Colon (tissue), 2 donors: ENCODE measurements around the gene STK38L.
"Not testable (repeated sequence)": the region's sequence is repeated elsewhere in the genome, so short reads cannot be mapped to it uniquely, and the experiment has no call there.

Experiments
- FAIRE-seq: peaks from 2 replicates; lab custom pipeline; 2012; peaks lifted over from hg19 to GRCh38; lab: Jason Lieb, UNC
- donor health status: control.
- donor health status: control.

The STK38L gene

DNA sequence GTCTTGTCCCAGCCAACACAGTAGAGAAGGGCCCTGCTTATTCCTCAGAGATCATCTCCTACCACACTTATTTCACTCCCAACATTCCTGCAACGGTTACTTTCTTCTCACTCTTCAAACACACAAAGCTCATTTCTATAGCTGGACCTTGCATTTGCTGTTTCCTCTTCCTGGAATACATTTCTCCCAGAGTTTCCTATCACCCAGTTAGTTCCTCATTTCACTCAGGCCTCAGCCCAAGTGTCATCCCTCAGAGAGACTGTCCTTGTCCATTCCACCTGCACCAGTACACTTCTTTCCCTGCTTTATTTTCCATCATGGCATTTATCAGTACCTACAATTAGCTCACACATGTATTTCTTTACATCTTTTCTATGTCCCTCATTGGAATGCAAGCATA lies 14.7 kb upstream of the STK38L start:
- no peak for FAIRE-seq

- FAIRE-seq, result not testable (repeated sequence)
These were observed 12.7 kb upstream of the STK38L start for GRCh38 chr12:27231374-27231773.

DNA sequence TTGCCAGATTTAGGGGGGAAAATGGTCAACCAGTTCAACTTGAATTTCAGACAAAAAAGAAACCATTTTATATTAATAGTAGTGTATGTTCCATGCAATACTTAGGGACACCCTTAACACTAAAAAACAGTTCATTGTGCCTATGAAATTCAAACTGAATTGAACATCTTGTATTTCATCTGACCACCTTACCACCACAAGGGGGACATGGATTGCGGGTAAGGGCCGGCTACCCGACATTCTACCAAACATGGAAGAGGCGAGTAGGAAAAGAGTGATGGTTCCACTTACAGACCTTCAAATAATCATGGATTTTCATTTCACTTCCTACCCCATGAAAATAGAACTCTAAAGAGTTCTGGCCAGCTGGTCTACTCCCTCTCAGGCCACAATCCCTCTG lies 10.3 kb upstream of the STK38L start:
- no peak for FAIRE-seq

DNA sequence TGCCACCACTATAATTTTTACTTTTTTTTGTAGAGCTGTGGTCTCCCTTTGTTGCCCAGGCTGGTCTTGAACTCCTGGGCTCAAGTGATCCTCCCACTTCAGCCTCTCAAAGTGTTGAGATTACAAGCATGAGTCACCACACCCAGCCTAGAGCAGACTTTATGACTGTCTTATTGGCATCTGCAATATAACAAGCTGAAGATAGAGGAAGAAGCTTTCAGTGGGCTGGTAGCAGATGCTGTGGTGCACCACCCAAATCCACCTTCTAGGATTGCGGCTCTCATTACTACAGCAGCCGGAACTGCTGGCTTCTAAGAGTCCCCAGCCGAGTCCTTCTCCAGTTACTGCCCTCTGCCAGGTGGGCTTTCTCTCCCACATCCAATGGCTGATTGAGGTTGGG lies 7.6 kb upstream of the STK38L start:
- no peak for FAIRE-seq

DNA sequence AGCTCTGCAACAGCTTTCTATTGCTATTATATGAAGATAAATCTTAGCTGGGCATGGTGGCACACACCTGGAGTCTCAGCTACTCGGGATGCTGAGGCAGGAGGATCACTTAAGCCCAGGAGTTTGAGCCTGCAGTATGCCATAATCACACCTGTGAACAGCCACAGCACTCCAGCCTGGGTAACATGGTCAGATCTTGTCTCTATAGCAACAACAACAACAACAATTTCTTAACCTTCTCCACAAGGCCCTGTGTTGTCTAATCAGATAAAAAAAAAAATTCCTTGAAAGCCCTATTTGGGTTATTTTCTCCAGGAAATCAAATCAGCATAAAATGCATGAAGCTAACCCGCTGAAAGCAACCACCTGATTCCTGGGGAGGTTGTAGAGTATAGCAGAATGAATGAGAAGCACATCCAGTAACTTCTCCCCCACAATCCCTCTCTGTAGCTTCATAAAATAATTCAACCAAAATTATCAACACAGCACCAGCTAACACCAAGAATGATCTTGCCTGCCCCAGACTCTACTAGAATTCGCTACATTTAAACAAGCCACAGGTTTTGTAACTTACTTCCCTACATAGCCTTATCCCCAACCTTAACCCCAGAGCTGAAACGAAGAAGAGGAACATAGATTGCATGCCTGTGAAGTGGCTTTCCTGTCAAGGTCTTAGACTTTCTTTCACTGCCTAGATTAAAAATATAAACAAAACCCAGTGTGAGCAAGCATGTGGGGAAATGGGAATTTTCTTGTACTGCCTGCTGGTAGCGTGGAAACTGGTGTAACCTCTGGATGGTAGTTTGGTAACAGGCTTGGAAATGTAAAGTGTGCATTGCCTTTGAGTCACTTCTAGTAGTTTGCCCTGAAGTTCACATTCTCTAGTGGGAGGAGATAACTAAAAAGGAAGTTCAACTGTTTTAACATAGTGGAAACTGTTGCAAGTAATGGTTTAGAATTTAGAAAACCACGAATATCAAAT lies 6.0 kb upstream of the STK38L start:
- no peak for FAIRE-seq

- FAIRE-seq, result no peak
These were observed 1.1 kb upstream of the STK38L start for GRCh38 chr12:27243006-27243405.

DNA sequence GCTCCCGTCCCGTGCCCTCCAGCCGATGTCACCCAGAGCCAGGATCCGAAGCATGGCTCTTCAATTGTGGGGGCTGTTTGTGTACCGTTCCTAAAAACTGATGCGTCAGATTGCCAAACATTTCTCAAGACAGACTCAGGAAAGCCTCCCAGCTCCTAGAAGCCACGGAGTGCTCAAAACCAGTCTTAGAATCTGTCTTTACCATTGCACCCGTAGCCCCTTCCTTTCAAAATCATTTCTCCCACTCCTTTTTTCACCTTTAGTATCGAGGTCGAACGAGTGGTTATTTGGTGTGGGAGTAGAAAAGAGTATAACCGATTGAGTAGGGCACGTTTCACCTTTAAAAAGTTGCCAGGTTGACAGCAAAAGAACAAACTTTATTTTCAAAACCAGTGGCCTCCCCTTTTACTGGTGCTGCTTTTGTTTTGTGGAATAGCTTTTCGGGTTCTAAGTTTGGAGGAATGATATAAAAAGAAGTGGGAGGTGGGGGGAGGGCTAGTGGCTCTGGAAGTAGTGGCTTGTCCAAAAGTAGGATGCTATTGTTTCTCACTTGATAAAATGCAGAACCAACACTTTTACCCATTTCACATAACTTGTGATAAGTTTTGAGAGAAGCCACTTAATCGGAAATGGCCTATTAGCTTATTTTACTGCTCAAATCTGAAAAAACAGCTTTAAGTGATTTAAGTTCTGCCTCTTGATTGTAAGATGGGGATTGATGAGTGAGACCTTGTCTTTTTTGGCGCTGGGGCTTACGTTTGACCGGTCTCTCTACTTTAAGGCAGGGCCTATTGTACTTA lies 803 bp downstream of the STK38L start:
- no peak for FAIRE-seq

- no peak for FAIRE-seq
These were observed 2.1 kb downstream of the STK38L start for GRCh38 chr12:27246141-27246540.

DNA sequence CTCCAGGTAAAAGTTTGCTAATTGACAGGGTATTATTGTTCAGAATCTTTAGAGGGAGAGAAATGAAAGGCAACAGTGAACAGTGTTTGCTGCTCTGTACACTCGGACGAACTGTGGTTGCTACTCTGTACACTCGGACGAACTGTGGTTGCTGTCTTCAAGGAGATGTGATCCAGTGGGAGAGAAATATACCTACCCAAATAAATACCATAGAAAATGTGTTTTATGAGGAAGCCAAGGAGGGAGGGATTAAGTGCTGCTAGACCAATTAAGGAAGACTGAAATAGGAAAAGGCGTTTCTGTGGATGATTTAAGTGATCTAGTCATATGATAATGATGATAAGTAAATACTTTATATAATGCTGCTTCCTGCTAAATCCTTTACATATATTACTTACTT lies 2.7 kb downstream of the STK38L start:
- no peak for FAIRE-seq

DNA sequence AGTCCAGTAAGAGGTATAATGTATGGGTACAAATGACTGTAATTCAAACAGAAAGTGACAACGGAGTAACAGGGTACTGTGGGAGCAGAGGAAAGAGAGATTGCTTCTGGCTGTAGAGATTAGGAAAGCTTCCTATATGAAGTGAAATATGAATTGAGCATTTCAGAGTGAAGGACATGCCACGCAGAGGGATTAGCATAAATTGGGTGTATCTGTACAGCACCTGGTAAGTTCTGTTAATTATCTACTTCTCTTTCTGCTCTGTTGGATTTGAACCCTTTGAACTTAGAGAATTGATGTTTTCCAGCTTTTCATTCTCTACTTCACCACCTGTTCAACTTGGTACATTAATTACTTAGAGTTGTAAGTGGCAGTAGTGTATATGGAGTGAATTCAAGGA lies 8.8 kb downstream of the STK38L start:
- no peak for FAIRE-seq

- no peak for FAIRE-seq
These were observed 9.3 kb downstream of the STK38L start for GRCh38 chr12:27253347-27253746.

GRCh38 chr12:27255806-27256205 lies 11.7 kb downstream of the STK38L start:
- no peak for FAIRE-seq

DNA sequence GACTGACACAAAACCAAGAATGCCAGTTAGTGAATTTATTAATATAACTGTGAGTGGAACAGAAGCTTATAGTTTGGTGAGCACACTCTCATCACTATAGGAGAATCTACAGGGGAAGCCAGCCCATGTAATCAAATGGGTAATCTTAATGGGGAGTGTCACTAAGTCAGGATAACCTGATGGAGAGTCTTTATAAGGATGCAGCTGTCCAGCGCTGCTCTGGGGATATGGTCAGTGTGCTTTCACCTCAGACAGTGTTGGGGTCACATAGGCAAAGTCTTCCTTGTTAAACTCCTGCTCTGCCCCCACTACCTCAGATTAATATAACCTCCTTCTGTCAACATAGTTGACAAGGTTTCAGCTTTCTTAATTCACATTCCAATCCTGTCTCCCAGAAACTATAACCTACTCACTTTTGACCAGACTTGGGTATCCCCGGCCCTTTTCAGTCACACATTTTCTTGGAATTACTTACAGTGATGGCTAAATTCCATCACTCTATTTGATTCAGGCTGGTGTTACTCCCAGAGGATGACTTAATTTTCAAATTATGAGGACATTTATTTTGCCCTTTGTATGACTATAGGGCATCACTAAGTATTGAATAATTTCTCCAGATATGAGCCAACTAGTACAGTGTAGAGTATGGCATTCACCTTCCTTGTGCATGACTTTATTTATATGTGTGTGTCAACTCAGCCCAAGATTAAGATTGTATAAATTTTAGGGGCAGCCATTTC lies 13.2 kb downstream of the STK38L start:
- FAIRE-seq, result no peak

DNA sequence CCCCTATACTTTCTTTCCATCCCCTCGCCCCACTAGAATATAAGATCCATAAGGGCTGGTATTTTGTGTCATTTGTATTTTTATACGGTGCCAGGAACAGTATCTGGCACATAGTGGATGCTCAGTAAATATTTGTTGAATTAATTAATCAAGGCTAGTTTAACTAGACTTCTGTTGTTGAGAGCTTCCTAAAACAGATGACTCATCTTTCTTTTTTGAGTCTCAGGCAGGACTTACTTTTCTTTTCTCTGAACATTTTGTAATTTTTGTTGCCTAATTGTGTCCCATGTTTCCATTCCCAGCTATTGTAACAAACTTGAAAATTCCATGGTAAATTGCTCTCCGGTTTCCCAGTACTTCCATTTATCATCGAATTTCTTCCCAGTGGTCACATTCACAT lies 16.7 kb downstream of the STK38L start:
- FAIRE-seq, result no peak

GRCh38 chr12:27261866-27262265 lies 17.8 kb downstream of the STK38L start:
- no peak for FAIRE-seq

DNA sequence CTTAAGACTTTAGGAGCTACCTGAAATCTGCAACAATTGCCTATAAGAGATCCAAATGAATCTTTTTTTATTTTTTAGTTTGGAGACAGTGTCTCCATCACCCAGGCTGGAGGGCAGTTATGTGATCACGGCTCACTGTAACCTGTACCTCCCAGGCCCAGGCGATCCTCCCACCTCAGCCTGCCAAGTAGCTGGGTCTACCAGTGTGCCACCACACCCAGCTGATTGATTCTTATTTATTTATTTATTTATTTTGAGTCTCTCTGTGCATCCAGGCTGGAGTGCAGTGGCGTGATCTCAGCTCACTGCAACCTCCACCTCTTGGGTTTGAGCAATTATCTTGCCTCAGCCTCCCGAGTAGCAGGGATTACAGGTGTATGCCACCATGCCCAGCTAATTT lies 26.1 kb downstream of the STK38L start:
- no peak for FAIRE-seq

- no peak for FAIRE-seq
These were observed 27.1 kb downstream of the STK38L start for GRCh38 chr12:27271206-27271605.

GRCh38 chr12:27272373-27273028 lies 28.4 kb downstream of the STK38L start:
- FAIRE-seq, result no peak

GRCh38 chr12:27273114-27273513 lies 29.0 kb downstream of the STK38L start:
- no peak for FAIRE-seq

DNA sequence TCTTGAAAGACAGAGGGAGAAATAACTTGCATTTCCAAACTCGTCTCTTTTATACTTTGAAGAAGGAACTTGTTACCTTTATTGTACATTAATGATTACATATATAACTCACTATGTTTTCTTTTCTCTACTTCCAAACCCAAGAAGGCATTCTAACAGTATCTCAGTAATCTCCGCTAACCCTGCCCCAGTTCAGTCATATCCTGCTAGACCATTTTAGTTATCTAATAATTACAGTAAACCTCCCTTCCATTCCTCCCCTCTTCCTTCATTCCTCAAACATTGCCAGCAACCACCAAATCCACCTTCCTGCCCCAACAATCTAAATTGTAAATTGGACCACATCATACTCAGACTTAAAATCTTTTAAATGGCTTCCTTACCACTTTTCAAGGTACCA lies 30.6 kb downstream of the STK38L start:
- FAIRE-seq, result no peak

GRCh38 chr12:27276275-27276674 lies 32.2 kb downstream of the STK38L start:
- no peak for FAIRE-seq

GRCh38 chr12:27277846-27278260 lies 33.8 kb downstream of the STK38L start:
- FAIRE-seq, result peak; percentile 71
